Stimulated activated naive CD4-positive, alpha-beta T cell treated with Interleukin-2 at 50 U/mL for 16 hours (primary cell): Measurements from ENCODE around the gene CSTF1.

Experiments used
- DNase-seq: peaks from one replicate; lab custom pipeline; 2025; lab: John Stamatoyannopoulos, UW

Gene CSTF1

GRCh38 chr20:56429502-56429901 is 37.1 kb downstream of the CSTF1 start:
- DNase-seq = peak; percentile 63

GRCh38 chr20:56429941-56430340 is 37.5 kb downstream of the CSTF1 start:
- no peak for DNase-seq

- no peak for DNase-seq
These were observed 38.0 kb downstream of the CSTF1 start for GRCh38 chr20:56430461-56430860.

- no peak for DNase-seq
These were observed 38.5 kb downstream of the CSTF1 start for GRCh38 chr20:56430957-56431356.

- no peak for DNase-seq
These were observed 39.0 kb downstream of the CSTF1 start for GRCh38 chr20:56431471-56431870.

- no peak for DNase-seq
These were observed 40.9 kb downstream of the CSTF1 start for GRCh38 chr20:56433221-56433879.

- no peak for DNase-seq
These were observed 41.4 kb downstream of the CSTF1 start for GRCh38 chr20:56433880-56434255.

- no peak for DNase-seq
These were observed 44.9 kb downstream of the CSTF1 start for GRCh38 chr20:56437196-56437960.

GRCh38 chr20:56438284-56438683 is 45.8 kb downstream of the CSTF1 start:
- no peak for DNase-seq

- no peak for DNase-seq
These were observed 47.4 kb downstream of the CSTF1 start for GRCh38 chr20:56439771-56440291.

GRCh38 chr20:56440346-56441007 is 48.0 kb downstream of the CSTF1 start:
- peak; percentile 50 for DNase-seq

GRCh38 chr20:56442389-56443365 is 50.2 kb downstream of the CSTF1 start:
- DNase-seq = no peak

GRCh38 chr20:56443654-56444540 is 51.5 kb downstream of the CSTF1 start:
- no peak for DNase-seq

- DNase-seq = no peak
These were observed 52.7 kb downstream of the CSTF1 start for GRCh38 chr20:56445130-56445529.

- no peak for DNase-seq
These were observed 53.1 kb downstream of the CSTF1 start for GRCh38 chr20:56445540-56445939.

- DNase-seq = no peak
These were observed 54.8 kb downstream of the CSTF1 start for GRCh38 chr20:56447227-56447626.

GRCh38 chr20:56449459-56449858 is 57.0 kb downstream of the CSTF1 start:
- no peak for DNase-seq

- no peak for DNase-seq
These were observed 58.8 kb downstream of the CSTF1 start for GRCh38 chr20:56451056-56451765.

GRCh38 chr20:56453352-56453751 is 60.9 kb downstream of the CSTF1 start:
- no peak for DNase-seq

GRCh38 chr20:56454754-56455153 is 62.3 kb downstream of the CSTF1 start:
- DNase-seq = no peak
